Neural crest cell (in vitro differentiated cells): ENCODE measurements around the gene JAM3. TPM values are rescaled to one million over a fixed set of nuclear protein-coding genes. Genes with fewer than 3 reads are reported as not detected.

Source experiments
- DNase-seq: peaks from one replicate; pipeline ENCODE4 v3.0.0; 2021; ENCODE audit warnings: low read depth, mixed read lengths, low spot score
- H3K27ac Mint-ChIP-seq: one replicate; pipeline ENCODE4 v1.8.0; 2021; ENCODE audit warnings: mild to moderate bottlenecking, mixed read lengths; ENCODE audit not compliant: unreplicated experiment
- H3K27me3 Mint-ChIP-seq: 2 replicates; pipeline ENCODE4 v1.8.0; 2021; ENCODE audit warnings: low read depth, mild to moderate bottlenecking, mixed read lengths
- H3K36me3 Mint-ChIP-seq: 2 replicates; pipeline ENCODE4 v1.8.0; 2021; ENCODE audit warnings: low read depth, mild to moderate bottlenecking, mixed read lengths
- H3K4me1 Mint-ChIP-seq: 2 replicates; pipeline ENCODE4 v1.8.0; 2021; ENCODE audit warnings: mixed read lengths
- H3K4me3 Mint-ChIP-seq: one replicate; pipeline ENCODE4 v1.8.0; 2021; ENCODE audit warnings: mild to moderate bottlenecking, mixed read lengths
- H3K9me3 Mint-ChIP-seq: 2 replicates; pipeline ENCODE4 v1.8.0; 2021; ENCODE audit warnings: mixed read lengths
- total RNA-seq: library from RNA; stranded (reverse); gene quantifications from 2 replicates; pipeline ENCODE4 v1.2.1, GENCODE V29; 2021
- TF ChIP-seq, protein P1 (sequence below): fragments of 200-600 bp; sonication (generic); conservative IDR thresholded peaks from 2 replicates; pipeline ENCODE4 v1.5.0; 2021; ENCODE audit warnings: antibody characterized with exemption, mild to moderate bottlenecking

JAM3 gene
- total RNA-seq, 1 donor from 2014 or later = 98.6 TPM

DNA sequence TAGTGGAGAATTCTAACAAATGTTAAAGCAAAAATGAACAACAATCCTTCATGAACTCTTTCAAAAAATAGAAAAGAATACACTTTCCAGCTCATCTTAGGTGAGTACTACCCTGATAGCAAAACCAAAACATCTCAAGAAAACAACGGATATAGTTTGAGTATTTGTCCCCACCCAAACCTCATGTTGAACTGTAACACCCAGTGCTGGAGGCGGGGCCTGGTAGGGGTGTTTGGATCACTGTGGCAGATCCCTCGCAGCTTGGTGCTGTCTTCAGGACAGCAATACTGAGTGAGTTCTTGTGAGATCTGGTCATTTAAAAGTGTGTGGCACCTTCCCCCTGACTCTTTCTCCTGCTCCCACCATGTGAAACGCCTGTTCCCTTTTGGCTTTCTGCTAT, 127.9 kb downstream of the JAM3 start:
- Mint-ChIP-seq H3K36me3 (peaks cover 18% of the 10 kb centered on the region), H3K4me3 (no peak overlapping the region), H3K4me1 (no peaks in the 10 kb centered on the region), H3K27ac (no peak overlapping the region), H3K27me3 (no peaks in the 10 kb centered on the region), H3K9me3 (no peaks in the 10 kb centered on the region)
- TF ChIP-seq, protein P1, sequence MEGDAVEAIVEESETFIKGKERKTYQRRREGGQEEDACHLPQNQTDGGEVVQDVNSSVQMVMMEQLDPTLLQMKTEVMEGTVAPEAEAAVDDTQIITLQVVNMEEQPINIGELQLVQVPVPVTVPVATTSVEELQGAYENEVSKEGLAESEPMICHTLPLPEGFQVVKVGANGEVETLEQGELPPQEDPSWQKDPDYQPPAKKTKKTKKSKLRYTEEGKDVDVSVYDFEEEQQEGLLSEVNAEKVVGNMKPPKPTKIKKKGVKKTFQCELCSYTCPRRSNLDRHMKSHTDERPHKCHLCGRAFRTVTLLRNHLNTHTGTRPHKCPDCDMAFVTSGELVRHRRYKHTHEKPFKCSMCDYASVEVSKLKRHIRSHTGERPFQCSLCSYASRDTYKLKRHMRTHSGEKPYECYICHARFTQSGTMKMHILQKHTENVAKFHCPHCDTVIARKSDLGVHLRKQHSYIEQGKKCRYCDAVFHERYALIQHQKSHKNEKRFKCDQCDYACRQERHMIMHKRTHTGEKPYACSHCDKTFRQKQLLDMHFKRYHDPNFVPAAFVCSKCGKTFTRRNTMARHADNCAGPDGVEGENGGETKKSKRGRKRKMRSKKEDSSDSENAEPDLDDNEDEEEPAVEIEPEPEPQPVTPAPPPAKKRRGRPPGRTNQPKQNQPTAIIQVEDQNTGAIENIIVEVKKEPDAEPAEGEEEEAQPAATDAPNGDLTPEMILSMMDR = no peak
- DNase-seq = no peak

DNA sequence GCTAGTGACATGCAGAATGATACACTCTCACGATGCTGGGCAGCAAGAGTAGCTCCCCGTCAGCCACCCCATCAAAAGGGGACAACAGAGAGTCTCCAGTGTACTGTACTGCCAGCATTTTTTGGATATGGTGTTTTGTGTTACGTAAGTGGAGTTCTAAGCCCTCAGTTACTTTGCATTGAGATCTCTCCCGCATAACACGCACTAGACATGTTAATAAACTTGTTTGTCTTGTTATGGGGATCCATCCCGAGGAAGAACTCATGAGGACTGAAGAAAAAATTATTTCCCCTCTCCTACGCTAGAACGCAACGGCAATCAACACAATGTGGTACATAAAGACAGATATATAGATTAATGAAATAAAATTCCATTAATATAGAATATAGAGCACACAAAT, 130.7 kb downstream of the JAM3 start:
- no peaks in the 10 kb centered on the region for H3K4me1 Mint-ChIP-seq
- DNase-seq = no peak
- no peaks in the 10 kb centered on the region for H3K9me3 Mint-ChIP-seq
- H3K36me3 Mint-ChIP-seq = peaks cover 25% of the 10 kb centered on the region
- no peak overlapping the region for H3K27ac Mint-ChIP-seq
- TF ChIP-seq, protein P1 = no peak
- H3K27me3 Mint-ChIP-seq = no peaks in the 10 kb centered on the region
- H3K4me3 Mint-ChIP-seq = no peak overlapping the region

DNA sequence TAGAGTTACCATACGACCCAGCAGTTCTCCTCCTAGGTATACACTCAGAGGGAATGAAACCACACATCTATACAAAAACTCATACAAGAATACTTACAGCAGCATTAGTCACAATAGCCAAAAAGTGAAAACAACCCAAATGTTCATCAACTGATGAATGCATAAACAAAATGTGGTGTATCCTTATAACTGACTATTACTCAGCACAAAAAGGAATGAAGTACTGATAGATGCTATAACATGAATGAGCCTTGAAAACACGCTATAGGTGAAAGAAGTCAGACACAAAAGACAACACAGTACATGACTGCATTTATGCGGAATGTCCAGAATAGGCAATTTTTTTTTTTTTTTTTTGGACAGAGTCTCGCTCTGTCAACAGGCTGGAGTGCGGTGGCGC, 131.8 kb downstream of the JAM3 start:
- H3K4me3 Mint-ChIP-seq = no peak overlapping the region
- peaks cover 25% of the 10 kb centered on the region for H3K36me3 Mint-ChIP-seq
- no peak for DNase-seq
- no peak overlapping the region for H3K27ac Mint-ChIP-seq
- TF ChIP-seq, protein P1 = no peak
- no peaks in the 10 kb centered on the region for H3K27me3 Mint-ChIP-seq
- H3K9me3 Mint-ChIP-seq = no peaks in the 10 kb centered on the region
- no peaks in the 10 kb centered on the region for H3K4me1 Mint-ChIP-seq

Other genes starting within 250 kb of the JAM3 start
- not detected in 2 replicates for gene SPATA19, start 223.6 kb upstream of the JAM3 start, total RNA-seq
- gene IGSF9B, start 112.1 kb upstream of the JAM3 start, total RNA-seq = 10.4 and 12.9 TPM in 2 replicates
- gene NCAPD3, start 154.9 kb downstream of the JAM3 start, total RNA-seq = 53.6 and 53.8 TPM in 2 replicates
- gene VPS26B, start 155.6 kb downstream of the JAM3 start, total RNA-seq = 45.6 and 47.8 TPM in 2 replicates
- 62.5 and 62.6 TPM in 2 replicates for gene THYN1, start 184.3 kb downstream of the JAM3 start, total RNA-seq
- 28.5 and 28.7 TPM in 2 replicates for gene ACAD8, start 184.5 kb downstream of the JAM3 start, total RNA-seq
- gene GLB1L3, start 207.3 kb downstream of the JAM3 start, total RNA-seq = 0.14 and 0.28 TPM in 2 replicates